Stimulated activated CD8-positive, alpha-beta memory T cell treated with anti-CD3 and anti-CD28 coated beads, Interleukin-7, amount 100 ng/mL, for 1 hour (primary cell): ENCODE measurements around the gene CFDP1.
"Not testable (repeated sequence)": the region's sequence is repeated elsewhere in the genome, so short reads cannot be mapped to it uniquely, and the experiment has no call there.

ENCODE experiments used
- DNase-seq, 2 donors: peaks; one replicate each; pipeline ENCODE4 v3.0.0-alpha.2; 2020; ENCODE audit warnings: low read depth in 2 of 2

Gene CFDP1

GRCh38 chr16:75458439-75458838, 25.1 kb upstream of the CFDP1 start:
- DNase-seq, result no peak

GRCh38 chr16:75458029-75458428, 24.7 kb upstream of the CFDP1 start:
- no peak for DNase-seq

DNA sequence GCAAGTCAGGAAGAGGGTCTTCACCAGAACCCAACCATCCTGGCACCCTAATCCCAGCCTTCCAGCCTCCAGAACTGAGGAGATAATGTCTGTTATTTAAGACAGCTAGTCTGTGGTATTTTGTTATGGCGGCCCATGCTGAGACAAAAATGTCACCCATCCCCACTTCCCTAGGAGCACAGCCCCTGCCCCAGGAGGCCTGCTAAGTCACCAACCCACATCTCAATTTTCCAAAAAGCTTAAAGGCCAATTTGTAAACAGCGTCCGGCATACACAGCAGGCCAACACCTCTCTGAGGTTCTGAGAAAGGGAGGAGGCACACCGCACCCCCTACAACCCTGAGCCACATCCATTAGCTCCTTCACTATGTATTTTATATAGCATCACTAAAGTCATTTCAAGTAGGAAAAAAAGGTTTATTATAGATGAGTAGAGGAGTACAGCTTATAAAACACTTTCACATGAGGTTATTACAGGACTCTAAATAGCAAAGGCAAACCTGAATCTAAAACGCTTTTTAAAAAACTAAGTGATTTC, 24.2 kb upstream of the CFDP1 start:
- no peak for DNase-seq

GRCh38 chr16:75456971-75457370, 23.7 kb upstream of the CFDP1 start:
- no peak for DNase-seq

DNA sequence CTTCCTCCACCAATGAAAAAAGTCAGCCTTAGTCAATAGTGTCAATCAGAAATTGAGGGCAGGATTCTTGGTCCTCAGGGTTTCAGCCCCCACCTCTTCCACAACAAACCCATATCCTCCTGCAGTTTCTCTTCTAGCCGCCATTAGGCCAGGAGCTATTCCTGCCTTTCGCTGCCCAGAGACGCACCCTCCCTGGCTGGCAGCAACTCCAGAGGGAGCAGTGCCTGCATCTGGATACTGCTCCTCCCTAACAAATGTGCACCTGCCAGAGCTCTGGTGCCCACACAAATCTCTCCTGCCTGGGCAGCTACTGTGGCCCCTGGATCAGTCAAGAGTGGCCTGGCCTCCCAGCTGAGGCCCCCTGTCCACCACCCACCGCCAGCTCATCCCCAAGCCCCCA, 23.2 kb upstream of the CFDP1 start:
- DNase-seq, result not testable (repeated sequence)

DNA sequence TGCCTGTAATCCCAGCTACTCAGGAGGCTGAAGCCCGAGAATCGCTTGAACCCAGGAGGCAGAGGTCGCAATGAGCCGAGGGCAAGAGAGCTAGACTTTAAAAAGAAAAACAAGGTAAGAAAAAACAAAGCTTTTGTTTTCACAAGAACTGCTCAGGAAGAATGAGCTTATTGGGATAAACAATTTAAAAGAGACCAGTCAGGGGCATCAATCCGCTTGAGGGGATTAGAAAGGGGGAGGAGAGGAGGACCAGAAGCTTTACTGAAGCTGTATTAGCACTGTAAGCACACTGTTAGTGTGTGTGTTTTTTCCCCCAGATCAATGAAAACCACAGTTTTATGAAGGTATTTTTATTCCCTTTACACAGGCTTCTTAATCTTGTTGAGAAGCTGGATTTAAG, 22.4 kb upstream of the CFDP1 start:
- DNase-seq, result no peak

- DNase-seq, result no peak
Measured at GRCh38 chr16:75452464-75453190, 19.3 kb upstream of the CFDP1 start.

GRCh38 chr16:75446416-75446815, 13.1 kb upstream of the CFDP1 start:
- DNase-seq, result no peak

GRCh38 chr16:75445298-75445697, 12.0 kb upstream of the CFDP1 start:
- DNase-seq, result no peak

DNA sequence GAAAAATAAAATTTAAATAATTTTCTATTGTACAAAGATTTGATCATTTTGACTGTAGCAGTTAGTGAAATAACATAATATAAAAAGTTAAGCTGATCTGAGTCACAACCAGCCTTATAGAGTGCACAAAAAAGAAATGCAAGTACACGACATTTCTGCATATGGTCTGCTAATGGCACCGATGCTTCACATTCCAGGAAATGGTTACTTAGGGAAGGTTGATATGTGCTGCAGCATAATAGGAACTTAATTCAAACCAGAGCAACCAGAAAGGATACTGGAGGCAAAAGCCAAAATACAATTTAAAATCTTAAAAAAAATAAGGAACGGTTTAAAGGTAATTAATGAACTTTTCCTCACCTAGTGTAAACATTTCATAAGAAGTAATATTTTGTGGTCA, 10.0 kb upstream of the CFDP1 start:
- no peak for DNase-seq

- DNase-seq, result no peak
Measured at GRCh38 chr16:75433732-75434413, 570 bp upstream of the CFDP1 start.

- no peak for DNase-seq
Measured at GRCh38 chr16:75429621-75430403, 3.5 kb downstream of the CFDP1 start.

GRCh38 chr16:75426524-75426923, 6.8 kb downstream of the CFDP1 start:
- not testable (repeated sequence) for DNase-seq

DNA sequence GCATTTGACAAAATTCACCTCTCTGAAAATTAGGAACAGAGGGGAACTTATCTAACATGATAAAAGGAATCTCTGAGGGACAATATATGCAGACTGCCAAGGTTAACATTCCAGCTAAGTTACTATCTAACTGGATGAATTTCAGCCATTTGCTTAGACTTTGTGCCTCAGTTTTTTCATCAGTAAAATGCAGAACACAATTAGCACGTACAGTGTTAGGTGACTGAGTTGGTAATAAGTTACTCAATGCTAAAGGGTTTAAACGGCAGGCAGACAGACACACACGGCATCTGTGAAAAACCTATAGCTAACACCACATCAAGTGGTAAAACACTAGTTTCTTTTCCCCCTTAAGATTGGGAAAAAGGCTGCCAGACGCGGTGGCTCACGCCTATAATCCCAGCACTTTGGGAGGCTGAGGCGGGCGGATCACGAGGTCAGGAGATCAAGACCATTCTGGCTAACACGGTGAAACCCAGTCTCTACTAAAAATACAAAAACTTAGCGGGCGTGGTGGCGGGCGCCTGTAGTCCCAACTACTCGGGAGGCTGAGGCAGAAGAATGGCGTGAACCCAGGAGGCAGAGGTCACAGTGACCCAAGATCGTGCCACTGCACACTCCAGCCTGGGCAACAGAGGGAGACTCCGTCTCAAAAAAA, 9.1 kb downstream of the CFDP1 start:
- not testable (repeated sequence) for DNase-seq

GRCh38 chr16:75423723-75424104, 9.6 kb downstream of the CFDP1 start:
- DNase-seq, result no peak

- DNase-seq, result no peak
Measured at GRCh38 chr16:75421820-75422126, 11.5 kb downstream of the CFDP1 start.

- DNase-seq, result no peak
Measured at GRCh38 chr16:75420987-75421819, 12.1 kb downstream of the CFDP1 start.

DNA sequence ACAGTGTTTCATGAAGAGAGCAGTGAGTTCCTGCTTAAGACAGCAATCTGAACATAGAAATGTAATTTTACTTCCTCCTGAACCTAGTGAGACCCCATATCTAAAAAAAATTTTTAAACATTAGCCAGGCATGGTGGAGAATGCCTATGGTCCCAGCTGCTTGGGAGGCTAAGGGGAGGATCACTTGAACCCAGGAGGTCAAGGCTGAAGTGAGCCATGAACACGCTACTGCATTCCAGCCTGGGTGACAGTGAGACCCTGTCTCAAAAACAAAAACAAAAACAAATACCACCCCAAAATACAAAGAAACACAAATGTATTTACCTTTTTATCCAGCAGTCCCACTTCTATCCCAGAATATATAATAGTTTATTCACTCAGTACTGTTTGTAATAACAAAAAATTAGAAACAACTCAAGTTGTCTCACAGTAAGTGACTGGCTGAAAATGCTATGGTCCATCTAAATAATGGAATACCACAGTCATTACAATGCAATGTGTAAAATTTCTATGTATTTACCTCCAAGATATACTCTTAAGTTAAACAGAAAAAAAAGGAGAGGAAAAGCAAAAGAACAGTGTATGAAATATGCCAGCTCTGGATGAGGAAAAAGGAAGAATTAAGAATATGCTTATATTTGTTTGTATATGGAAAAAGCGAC, 16.3 kb downstream of the CFDP1 start:
- DNase-seq, result no peak

- DNase-seq, result no peak
Measured at GRCh38 chr16:75415169-75415905, 18.0 kb downstream of the CFDP1 start.

GRCh38 chr16:75413951-75414350, 19.4 kb downstream of the CFDP1 start:
- no peak for DNase-seq
